D721Med (cell line): ENCODE measurements around the gene LILRA1.
"Not testable (repeated sequence)": the region's sequence is repeated elsewhere in the genome, so short reads cannot be mapped to it uniquely, and the experiment has no call there.

ENCODE experiments used
- DNase-seq: peaks from one replicate; pipeline ENCODE4 v3.0.0; 2011; ENCODE audit warnings: low spot score; ENCODE audit not compliant: insufficient read length
- FAIRE-seq: peaks from 2 replicates; lab custom pipeline; 2011; peaks lifted over from hg19 to GRCh38; lab: Jason Lieb, UNC
- TF ChIP-seq, protein P1 (sequence below): IDR thresholded peaks from 2 replicates; pipeline ENCODE4 v1.5.1; 2012; ENCODE audit warnings: mild to moderate bottlenecking, control low read depth; ENCODE audit not compliant: insufficient read depth; ENCODE audit errors: missing control alignments

LILRA1 gene

DNA sequence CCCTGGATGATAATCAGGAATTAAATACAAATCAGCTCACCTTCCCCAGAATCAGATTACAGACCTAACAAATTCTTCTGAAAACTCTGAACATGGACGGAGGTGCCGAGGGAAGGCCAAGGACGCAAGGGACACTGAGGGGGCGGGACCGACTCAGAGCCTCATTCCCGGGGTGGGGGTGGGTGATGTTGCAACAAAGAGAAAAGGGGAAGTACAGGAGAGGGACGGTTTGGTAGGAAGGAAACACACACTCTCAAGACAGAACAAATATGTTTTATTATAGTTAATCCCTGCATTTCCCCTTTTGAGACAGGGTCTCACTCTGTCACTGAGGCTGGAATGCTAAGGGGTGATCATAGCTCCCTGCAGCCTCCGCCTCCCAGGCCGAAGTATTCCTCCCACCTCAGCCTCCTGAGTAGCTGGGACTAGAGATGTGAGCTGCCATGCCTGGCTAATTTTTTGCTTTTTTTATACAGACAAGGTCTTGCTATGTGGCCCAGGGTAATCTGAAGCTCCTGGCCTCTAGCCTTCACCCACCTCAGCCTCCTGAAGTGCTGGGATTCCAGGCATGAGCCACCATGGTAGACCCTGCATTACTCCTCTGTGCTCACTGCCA is 20.6 kb upstream of the LILRA1 start:
- TF ChIP-seq, protein P1, sequence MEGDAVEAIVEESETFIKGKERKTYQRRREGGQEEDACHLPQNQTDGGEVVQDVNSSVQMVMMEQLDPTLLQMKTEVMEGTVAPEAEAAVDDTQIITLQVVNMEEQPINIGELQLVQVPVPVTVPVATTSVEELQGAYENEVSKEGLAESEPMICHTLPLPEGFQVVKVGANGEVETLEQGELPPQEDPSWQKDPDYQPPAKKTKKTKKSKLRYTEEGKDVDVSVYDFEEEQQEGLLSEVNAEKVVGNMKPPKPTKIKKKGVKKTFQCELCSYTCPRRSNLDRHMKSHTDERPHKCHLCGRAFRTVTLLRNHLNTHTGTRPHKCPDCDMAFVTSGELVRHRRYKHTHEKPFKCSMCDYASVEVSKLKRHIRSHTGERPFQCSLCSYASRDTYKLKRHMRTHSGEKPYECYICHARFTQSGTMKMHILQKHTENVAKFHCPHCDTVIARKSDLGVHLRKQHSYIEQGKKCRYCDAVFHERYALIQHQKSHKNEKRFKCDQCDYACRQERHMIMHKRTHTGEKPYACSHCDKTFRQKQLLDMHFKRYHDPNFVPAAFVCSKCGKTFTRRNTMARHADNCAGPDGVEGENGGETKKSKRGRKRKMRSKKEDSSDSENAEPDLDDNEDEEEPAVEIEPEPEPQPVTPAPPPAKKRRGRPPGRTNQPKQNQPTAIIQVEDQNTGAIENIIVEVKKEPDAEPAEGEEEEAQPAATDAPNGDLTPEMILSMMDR: no peak
- DNase-seq: no peak
- FAIRE-seq: no peak

DNA sequence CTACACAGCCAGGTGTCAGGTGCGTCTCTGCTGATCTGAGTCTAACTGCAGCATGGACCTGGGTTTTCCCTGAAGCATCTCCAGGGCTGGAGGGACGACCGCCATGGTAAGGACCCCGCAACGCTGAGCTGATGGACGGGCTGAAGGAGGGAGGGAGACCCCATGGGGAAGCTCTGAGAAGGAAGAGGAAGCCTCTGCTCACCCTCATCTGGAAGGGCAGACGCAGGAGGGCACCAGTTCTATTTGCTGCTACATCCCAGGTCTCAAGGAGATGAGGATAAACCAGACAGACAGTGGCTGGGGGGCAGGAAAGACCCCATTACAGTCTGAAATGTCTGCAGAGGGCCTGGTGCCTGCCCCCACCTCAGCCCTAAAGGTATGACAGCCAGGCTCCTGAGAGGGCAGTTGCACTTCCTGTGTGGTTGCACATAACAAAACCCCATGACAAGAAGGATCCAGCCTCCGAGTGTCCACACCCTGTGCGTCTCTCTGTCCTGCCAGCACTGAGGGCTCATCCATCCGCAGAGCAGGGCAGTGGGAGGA is 20.0 kb upstream of the LILRA1 start, which contains the start of gene LILRA2:
Gene LILRA2 (plus strand): TSS at position 461 of the 543 bp plus-strand sequence. CDS start 89 bp downstream, outside the sequence.
- TF ChIP-seq, protein P1: no peak
- FAIRE-seq: no peak
- DNase-seq: no peak

- TF ChIP-seq, protein P1: no peak
- FAIRE-seq (no peak), DNase-seq (no peak)
Observed at GRCh38 chr19:54574051-54574450, 19.4 kb upstream of the LILRA1 start.

- no peak for FAIRE-seq
Observed at GRCh38 chr19:54574527-54575056, 18.8 kb upstream of the LILRA1 start.

GRCh38 chr19:54575205-54575604 is 18.2 kb upstream of the LILRA1 start:
- not testable (repeated sequence) for DNase-seq, FAIRE-seq

More at GRCh38 chr19:54574527-54575056, 18.8 kb upstream of the LILRA1 start:
- no peak for DNase-seq
- TF ChIP-seq, protein P1: no peak

DNA sequence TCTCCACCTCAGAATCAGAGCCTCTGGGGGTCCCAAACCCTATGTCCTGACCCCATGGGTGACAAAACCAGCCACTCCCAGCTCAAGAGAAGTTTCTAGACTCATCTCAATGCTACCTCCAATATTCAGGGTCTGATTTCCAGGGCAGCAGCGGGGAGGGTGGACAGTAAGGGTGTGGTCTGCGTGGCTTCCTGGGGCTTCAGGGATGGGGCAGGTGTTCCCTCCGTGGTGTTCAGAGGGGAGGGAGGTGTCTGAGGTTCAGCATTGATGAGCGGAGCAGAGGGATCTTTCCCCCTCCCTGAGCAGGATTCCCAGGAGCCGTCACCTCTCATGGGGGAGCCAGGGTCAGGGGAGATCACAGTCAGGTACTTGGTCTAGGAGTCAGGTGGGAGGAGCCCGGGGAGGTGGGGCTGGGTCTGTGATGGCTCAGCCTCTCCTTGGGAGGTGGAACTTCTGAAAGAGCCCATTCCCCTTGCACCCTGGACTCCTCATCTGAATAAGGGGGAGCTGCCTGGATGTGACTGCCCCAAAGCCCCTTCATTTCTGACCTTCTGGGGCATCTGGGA is 16.9 kb upstream of the LILRA1 start:
- FAIRE-seq (no peak), DNase-seq (no peak)
- TF ChIP-seq, protein P1: no peak

- DNase-seq (no peak), FAIRE-seq (no peak)
- TF ChIP-seq, protein P1: no peak
Observed at GRCh38 chr19:54577334-54577733, 16.1 kb upstream of the LILRA1 start.

DNA sequence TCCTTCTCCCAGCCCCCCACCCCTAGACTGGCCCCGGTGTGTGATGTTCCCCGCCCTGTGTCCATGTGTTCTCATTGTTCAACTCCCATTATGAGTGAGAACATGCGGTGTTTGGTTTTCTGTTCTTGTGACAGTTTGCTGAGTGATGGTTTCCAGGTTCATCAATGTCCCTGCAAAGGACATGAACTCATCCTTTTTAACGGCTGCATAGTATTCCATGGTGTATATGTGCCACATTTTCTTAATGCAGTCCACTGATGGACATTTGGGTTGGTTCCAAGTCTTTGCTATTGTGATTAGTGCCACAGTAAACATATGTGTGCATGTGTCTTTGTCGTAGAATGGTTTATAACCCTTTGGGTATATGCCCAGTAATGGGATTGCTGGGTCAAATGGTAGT is 15.2 kb upstream of the LILRA1 start:
- FAIRE-seq, DNase-seq: not testable (repeated sequence)
